GM12873 (cell line): ENCODE results near the gene KRT23.

Source experiments
- TF ChIP-seq, protein P1 (sequence below): IDR thresholded peaks from 2 replicates; pipeline ENCODE4 v1.5.1; 2012; ENCODE audit warnings: low read depth, mild to moderate bottlenecking, moderate library complexity, low read length, control low read depth; ENCODE audit not compliant: insufficient read depth; ENCODE audit errors: missing control alignments

The KRT23 gene

GRCh38 chr17:40960144-40960543 is 22.7 kb upstream of the KRT23 start:
- TF ChIP-seq, protein P1, sequence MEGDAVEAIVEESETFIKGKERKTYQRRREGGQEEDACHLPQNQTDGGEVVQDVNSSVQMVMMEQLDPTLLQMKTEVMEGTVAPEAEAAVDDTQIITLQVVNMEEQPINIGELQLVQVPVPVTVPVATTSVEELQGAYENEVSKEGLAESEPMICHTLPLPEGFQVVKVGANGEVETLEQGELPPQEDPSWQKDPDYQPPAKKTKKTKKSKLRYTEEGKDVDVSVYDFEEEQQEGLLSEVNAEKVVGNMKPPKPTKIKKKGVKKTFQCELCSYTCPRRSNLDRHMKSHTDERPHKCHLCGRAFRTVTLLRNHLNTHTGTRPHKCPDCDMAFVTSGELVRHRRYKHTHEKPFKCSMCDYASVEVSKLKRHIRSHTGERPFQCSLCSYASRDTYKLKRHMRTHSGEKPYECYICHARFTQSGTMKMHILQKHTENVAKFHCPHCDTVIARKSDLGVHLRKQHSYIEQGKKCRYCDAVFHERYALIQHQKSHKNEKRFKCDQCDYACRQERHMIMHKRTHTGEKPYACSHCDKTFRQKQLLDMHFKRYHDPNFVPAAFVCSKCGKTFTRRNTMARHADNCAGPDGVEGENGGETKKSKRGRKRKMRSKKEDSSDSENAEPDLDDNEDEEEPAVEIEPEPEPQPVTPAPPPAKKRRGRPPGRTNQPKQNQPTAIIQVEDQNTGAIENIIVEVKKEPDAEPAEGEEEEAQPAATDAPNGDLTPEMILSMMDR, result no peak

- TF ChIP-seq, protein P1, result no peak
Measured at GRCh38 chr17:40958086-40958953, 20.9 kb upstream of the KRT23 start.

GRCh38 chr17:40956401-40957254 is 19.2 kb upstream of the KRT23 start:
- TF ChIP-seq, protein P1, result no peak

GRCh38 chr17:40953881-40954280 is 16.4 kb upstream of the KRT23 start:
- TF ChIP-seq, protein P1, result no peak

- TF ChIP-seq, protein P1, result no peak
Measured at GRCh38 chr17:40952661-40953060, 15.2 kb upstream of the KRT23 start.

DNA sequence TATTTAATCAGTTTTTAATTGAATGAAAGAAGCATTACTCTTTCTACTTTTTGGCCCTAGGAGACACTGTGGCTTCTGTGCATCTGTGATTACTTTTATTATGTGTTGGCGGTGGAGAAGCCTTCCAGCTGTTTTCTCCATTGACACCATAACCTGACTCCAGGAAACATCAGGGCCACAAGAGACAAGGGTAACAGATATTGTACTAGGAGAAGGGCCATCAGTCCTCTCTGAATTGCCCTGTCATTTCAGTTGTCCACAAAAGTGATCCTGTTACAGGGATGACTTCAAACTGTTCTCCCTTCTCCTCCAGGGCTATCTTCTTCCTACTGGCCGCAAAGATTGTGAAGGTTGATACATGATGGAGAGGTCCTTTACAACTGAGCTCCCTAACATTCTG is 14.7 kb upstream of the KRT23 start:
- TF ChIP-seq, protein P1, result no peak

DNA sequence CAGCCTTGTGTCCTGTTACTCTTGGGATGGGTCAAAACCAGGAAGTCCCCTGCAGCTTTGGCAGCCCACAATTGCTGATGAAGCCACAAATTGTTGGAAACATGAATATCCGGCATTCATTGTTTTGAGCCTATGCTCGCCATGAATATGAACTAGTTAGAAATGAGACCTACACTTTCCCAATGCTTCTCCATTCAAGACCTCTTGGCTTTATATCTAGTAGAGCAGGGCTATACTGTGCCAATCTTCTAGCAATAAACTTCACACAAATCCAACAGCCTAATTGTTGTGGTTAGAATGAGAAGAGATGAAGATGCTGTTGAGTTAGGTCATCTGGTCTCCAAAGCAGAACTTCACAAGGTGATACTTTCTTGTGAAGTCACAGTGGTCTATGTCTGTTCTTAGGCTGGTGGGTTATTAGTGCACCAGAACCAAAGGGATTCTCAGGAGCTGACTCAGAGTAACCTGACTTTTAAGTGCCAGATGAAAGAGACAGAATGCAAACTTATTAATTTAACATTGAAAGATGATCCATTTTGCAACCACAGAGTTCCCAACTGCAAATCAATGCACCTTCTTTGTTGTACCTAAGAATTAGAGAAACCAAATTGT is 13.7 kb upstream of the KRT23 start:
- TF ChIP-seq, protein P1, result no peak
